GM23248 (cell line): Measurements from ENCODE around the gene HMOX1.

Experiments used
- EZH2 ChIP-seq: fragments of 200-600 bp; sonication (generic); IDR thresholded peaks from 2 replicates; pipeline ENCODE4 v1.6.1; 2018; ENCODE audit warnings: antibody characterized with exemption, mild to moderate bottlenecking; ENCODE audit not compliant: insufficient read depth, poor library complexity, severe bottlenecking
- EZH2phosphoT487 ChIP-seq: fragments of 200-600 bp; sonication (generic); IDR thresholded peaks from 2 replicates; pipeline ENCODE4 v1.6.1; 2018; ENCODE audit warnings: antibody characterized with exemption, moderate library complexity, mild to moderate bottlenecking, low read depth; ENCODE audit not compliant: insufficient read depth

DNA sequence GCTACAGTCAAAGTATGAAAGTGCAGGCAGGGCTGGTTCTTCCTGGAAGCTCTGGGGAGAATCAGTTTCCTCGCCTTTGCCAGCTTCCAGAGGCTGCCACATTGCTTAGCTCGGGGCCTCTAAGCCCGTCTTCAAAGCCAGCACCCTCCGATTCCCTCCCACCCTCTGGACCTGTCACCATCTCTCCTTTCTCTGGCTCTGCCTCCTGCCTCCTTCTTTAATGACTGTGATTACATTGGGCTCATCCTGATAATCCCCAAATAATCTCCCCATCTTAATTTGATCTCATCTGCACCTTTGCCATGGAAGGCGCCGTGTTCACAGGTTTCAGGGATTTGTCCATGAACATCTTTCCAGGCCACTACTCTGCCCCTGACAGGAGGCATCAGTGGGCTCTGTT, 61.6 kb downstream of the HMOX1 start:
- TF ChIP-seq EZH2 = no peak
- no peak for TF ChIP-seq EZH2phosphoT487
